BLaER1 treated with 17β-estradiol and CSF1 and Interleukin-3, amounts not matched to agents 10 nM and 100 nM (cell line): ENCODE measurements around the gene ZFX.

Source experiments
- H3K27ac ChIP-seq, 11 experiments: shearing (Covaris generic); formaldehyde crosslinking; 2 replicates each; pipeline ENCODE4 v1.8.1; 2022
- H3K27me3 ChIP-seq, 11 experiments: shearing (Covaris generic); formaldehyde crosslinking; 2 replicates each; pipeline ENCODE4 v1.8.1; 2022
- H3K36me3 ChIP-seq, 11 experiments: shearing (Covaris generic); formaldehyde crosslinking; 2 replicates each; pipeline ENCODE4 v1.8.1; 2022
- H3K4me1 ChIP-seq, 10 experiments: shearing (Covaris generic); formaldehyde crosslinking; 2 replicates each; pipeline ENCODE4 v1.8.1; 2022
- H3K4me2 ChIP-seq, 11 experiments: shearing (Covaris generic); formaldehyde crosslinking; 2 replicates each; pipeline ENCODE4 v1.8.1; 2022
- H3K4me3 ChIP-seq, 10 experiments: shearing (Covaris generic); formaldehyde crosslinking; 2 replicates each; pipeline ENCODE4 v1.8.1; 2022
- H3K9ac ChIP-seq, 11 experiments: shearing (Covaris generic); formaldehyde crosslinking; 2 replicates each; pipeline ENCODE4 v1.8.1; 2022
- H3K9me3 ChIP-seq, 11 experiments: shearing (Covaris generic); formaldehyde crosslinking; replicated peaks in 1 of 11; 2 replicates each; pipeline ENCODE4 v1.8.1; 2022
- H4K20me1 ChIP-seq, 11 experiments: shearing (Covaris generic); formaldehyde crosslinking; 2 replicates each; pipeline ENCODE4 v1.8.1; 2022
- Cebpa-rat ChIP-seq, 11 experiments: shearing (Covaris generic); IDR thresholded peaks; 2 replicates each; pipeline ENCODE4 v1.8.1; 2022

The ZFX gene

GRCh38 chrX:24158881-24159280 lies 9.4 kb downstream of the ZFX start:
- TF ChIP-seq Cebpa-rat (IDR thresholded peaks at IDR 0.05) = no peak
- Histone ChIP-seq H3K36me3 (peaks cover 62 to 100% (median 88%) of the 10 kb centered on the region in 11 experiments), H3K27me3 (no peaks in the 10 kb centered on the region), H3K4me3 (no peak overlapping the region), H3K4me2 (0 out of 22 replicates have a peak overlapping the region, but pooled peaks of 1 of the 11 experiments have one; percentile 2), H3K27ac (no peak overlapping the region), H3K4me1 (peaks cover under 1 to 35% (median 9%) of the 10 kb centered on the region in 10 experiments; a peak in 13 of 20 replicates), H4K20me1 (peaks cover 99 to 100% (median 100%) of the 10 kb centered on the region in 11 experiments), H3K9ac (no peak overlapping the region), H3K9me3 (no peaks in the 10 kb centered on the region)

- Histone ChIP-seq H4K20me1 (peaks cover 88 to 100% (median 100%) of the 10 kb centered on the region in 11 experiments), H3K4me1 (peaks cover 0 to 52% (median 20%) of the 10 kb centered on the region in 10 experiments; a peak in 19 of 20 replicates), H3K9me3 (no peaks in the 10 kb centered on the region), H3K27me3 (no peaks in the 10 kb centered on the region), H3K9ac (no peak overlapping the region), H3K36me3 (peaks cover 43 to 94% (median 75%) of the 10 kb centered on the region in 11 experiments; a peak in 21 of 22 replicates), H3K27ac (no peak overlapping the region), H3K4me2 (no peak overlapping the region), H3K4me3 (no peak overlapping the region)
- no peak for TF ChIP-seq Cebpa-rat (IDR thresholded peaks at IDR 0.05)
Observed at GRCh38 chrX:24166078-24166477, 16.5 kb downstream of the ZFX start.

- H3K27ac ChIP-seq = no peak overlapping the region
- no peak overlapping the region for H3K9ac ChIP-seq
- TF ChIP-seq Cebpa-rat (IDR thresholded peaks at IDR 0.05) = no peak
- peaks cover 88 to 100% (median 100%) of the 10 kb centered on the region in 11 experiments for H4K20me1 ChIP-seq
- no peaks in the 10 kb centered on the region for H3K9me3 ChIP-seq
- peak overlapping the region in 2 of 11 experiments; percentile 30 to 34; a peak in 2 of 22 replicates for H3K4me2 ChIP-seq
- no peak overlapping the region for H3K4me3 ChIP-seq
- no peaks in the 10 kb centered on the region for H3K27me3 ChIP-seq
- H3K36me3 ChIP-seq = peaks cover 37 to 94% (median 74%) of the 10 kb centered on the region in 11 experiments; a peak in 21 of 22 replicates
- peaks cover 0 to 68% (median 20%) of the 10 kb centered on the region in 10 experiments; a peak in 19 of 20 replicates for H3K4me1 ChIP-seq
Observed at GRCh38 chrX:24167719-24168472, 18.4 kb downstream of the ZFX start.

GRCh38 chrX:24168807-24169206 lies 19.3 kb downstream of the ZFX start:
- Histone ChIP-seq H3K27ac (no peak overlapping the region), H3K4me3 (no peak overlapping the region), H3K4me1 (peaks cover 0 to 73% (median 20%) of the 10 kb centered on the region in 10 experiments; a peak in 19 of 20 replicates), H3K36me3 (peaks cover 44 to 94% (median 75%) of the 10 kb centered on the region in 11 experiments), H3K4me2 (peak overlapping the region in 6 of 11 experiments; percentile 50 to 65 (median 58); a peak in 8 of 22 replicates), H3K27me3 (no peaks in the 10 kb centered on the region), H3K9me3 (no peaks in the 10 kb centered on the region), H3K9ac (no peak overlapping the region), H4K20me1 (peaks cover 89 to 100% (median 100%) of the 10 kb centered on the region in 11 experiments)
- no peak for TF ChIP-seq Cebpa-rat (IDR thresholded peaks at IDR 0.05)

GRCh38 chrX:24169211-24169610 lies 19.7 kb downstream of the ZFX start:
- no peaks in the 10 kb centered on the region for H3K27me3 ChIP-seq
- H3K4me1 ChIP-seq = peaks cover 0 to 73% (median 20%) of the 10 kb centered on the region in 10 experiments; a peak in 19 of 20 replicates
- H3K4me3 ChIP-seq = no peak overlapping the region
- peaks cover 88 to 100% (median 100%) of the 10 kb centered on the region in 11 experiments for H4K20me1 ChIP-seq
- no peak for TF ChIP-seq Cebpa-rat (IDR thresholded peaks at IDR 0.05)
- H3K9me3 ChIP-seq = no peaks in the 10 kb centered on the region
- peak overlapping the region in 8 of 11 experiments; percentile 33 to 65 (median 56); a peak in 13 of 22 replicates for H3K4me2 ChIP-seq
- H3K27ac ChIP-seq = peak overlapping the region in 2 of 11 experiments; percentile 4 to 34; a peak in 2 of 22 replicates
- H3K9ac ChIP-seq = no peak overlapping the region
- H3K36me3 ChIP-seq = peaks cover 44 to 94% (median 75%) of the 10 kb centered on the region in 11 experiments

- Histone ChIP-seq H3K27me3 (no peaks in the 10 kb centered on the region), H4K20me1 (peaks cover 90 to 100% (median 99%) of the 10 kb centered on the region in 11 experiments), H3K27ac (no peak overlapping the region), H3K4me3 (no peak overlapping the region), H3K9me3 (no peaks in the 10 kb centered on the region), H3K4me2 (no peak overlapping the region; a peak in 1 of 22 replicates), H3K4me1 (peaks cover 0 to 49% (median 18%) of the 10 kb centered on the region in 10 experiments; a peak in 19 of 20 replicates), H3K36me3 (peaks cover 70 to 100% (median 91%) of the 10 kb centered on the region in 11 experiments), H3K9ac (no peak overlapping the region)
- TF ChIP-seq Cebpa-rat (IDR thresholded peaks at IDR 0.05) = no peak
Observed at GRCh38 chrX:24173115-24173847, 23.8 kb downstream of the ZFX start.

GRCh38 chrX:24175276-24175675 lies 25.7 kb downstream of the ZFX start:
- H3K4me1 ChIP-seq = peaks cover 0 to 29% (median under 1%) of the 10 kb centered on the region in 10 experiments; a peak in 11 of 20 replicates
- H3K9me3 ChIP-seq = no peaks in the 10 kb centered on the region
- no peak overlapping the region for H3K4me2 ChIP-seq
- no peaks in the 10 kb centered on the region for H3K27me3 ChIP-seq
- peaks cover 90 to 100% (median 95%) of the 10 kb centered on the region in 11 experiments for H3K36me3 ChIP-seq
- no peak overlapping the region for H3K27ac ChIP-seq
- H3K4me3 ChIP-seq = no peak overlapping the region
- TF ChIP-seq Cebpa-rat (IDR thresholded peaks at IDR 0.05) = no peak
- peaks cover 77 to 100% (median 98%) of the 10 kb centered on the region in 11 experiments for H4K20me1 ChIP-seq
- H3K9ac ChIP-seq = no peak overlapping the region

- peaks cover 100% of the 10 kb centered on the region in 11 experiments for H3K36me3 ChIP-seq
- H3K4me1 ChIP-seq = peaks cover 0 to 12% (median 0%) of the 10 kb centered on the region in 10 experiments; a peak in 1 of 20 replicates
- no peaks in the 10 kb centered on the region for H3K9me3 ChIP-seq
- no peak for TF ChIP-seq Cebpa-rat (IDR thresholded peaks at IDR 0.05)
- no peak overlapping the region for H3K4me3 ChIP-seq
- H3K27me3 ChIP-seq = no peaks in the 10 kb centered on the region
- no peak overlapping the region for H3K9ac ChIP-seq
- H3K27ac ChIP-seq = no peak overlapping the region
- peaks cover 78 to 100% (median 98%) of the 10 kb centered on the region in 11 experiments for H4K20me1 ChIP-seq
- no peak overlapping the region for H3K4me2 ChIP-seq
Observed at GRCh38 chrX:24178441-24178840, 28.9 kb downstream of the ZFX start.
